Kidney capillary endothelial cell (primary cell): ENCODE results near the gene ZBTB42.
A peak's percentile ranks its signal among the peaks of the same experiment; 100 is the strongest.

ENCODE experiments used
- DNase-seq: peaks from one replicate; pipeline ENCODE4 v3.0.0-alpha.2; 2018; ENCODE audit warnings: low spot score

Gene ZBTB42

DNA sequence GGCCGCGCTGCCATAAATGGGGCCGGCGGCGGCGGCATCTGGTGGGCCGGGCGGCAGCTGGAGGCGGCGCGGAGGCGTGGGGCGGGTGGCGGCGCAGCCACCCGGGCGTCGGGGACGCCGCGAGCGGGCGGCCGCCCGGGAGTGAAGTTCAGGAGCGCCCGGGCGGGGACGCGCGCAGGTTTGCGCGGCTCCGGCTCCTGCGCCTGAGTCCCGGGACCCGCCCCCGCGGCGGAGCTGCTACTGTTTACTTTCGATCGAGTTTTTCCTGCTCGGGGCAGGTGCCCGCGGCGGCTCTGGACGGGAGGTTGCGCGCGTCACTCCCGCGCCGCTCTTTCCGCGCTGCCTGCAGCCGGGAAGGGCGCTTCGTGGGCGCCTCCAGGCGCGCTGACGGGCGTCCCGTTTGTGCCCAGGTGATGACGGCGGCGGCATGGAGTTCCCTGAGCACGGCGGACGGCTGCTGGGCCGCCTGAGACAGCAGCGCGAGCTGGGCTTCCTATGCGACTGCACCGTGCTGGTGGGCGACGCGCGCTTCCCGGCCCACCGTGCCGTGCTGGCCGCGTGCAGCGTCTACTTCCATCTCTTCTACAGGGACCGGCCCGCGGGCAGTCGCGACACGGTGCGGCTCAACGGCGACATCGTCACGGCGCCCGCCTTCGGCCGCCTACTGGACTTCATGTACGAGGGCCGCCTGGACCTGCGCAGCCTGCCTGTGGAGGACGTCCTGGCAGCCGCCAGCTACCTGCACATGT is at the start of gene ZBTB42:
TSS of gene ZBTB42 (plus strand) at position 331 of the 749 bp plus-strand sequence. CDS start at position 428, 97 bp downstream.
- no peak for DNase-seq

DNA sequence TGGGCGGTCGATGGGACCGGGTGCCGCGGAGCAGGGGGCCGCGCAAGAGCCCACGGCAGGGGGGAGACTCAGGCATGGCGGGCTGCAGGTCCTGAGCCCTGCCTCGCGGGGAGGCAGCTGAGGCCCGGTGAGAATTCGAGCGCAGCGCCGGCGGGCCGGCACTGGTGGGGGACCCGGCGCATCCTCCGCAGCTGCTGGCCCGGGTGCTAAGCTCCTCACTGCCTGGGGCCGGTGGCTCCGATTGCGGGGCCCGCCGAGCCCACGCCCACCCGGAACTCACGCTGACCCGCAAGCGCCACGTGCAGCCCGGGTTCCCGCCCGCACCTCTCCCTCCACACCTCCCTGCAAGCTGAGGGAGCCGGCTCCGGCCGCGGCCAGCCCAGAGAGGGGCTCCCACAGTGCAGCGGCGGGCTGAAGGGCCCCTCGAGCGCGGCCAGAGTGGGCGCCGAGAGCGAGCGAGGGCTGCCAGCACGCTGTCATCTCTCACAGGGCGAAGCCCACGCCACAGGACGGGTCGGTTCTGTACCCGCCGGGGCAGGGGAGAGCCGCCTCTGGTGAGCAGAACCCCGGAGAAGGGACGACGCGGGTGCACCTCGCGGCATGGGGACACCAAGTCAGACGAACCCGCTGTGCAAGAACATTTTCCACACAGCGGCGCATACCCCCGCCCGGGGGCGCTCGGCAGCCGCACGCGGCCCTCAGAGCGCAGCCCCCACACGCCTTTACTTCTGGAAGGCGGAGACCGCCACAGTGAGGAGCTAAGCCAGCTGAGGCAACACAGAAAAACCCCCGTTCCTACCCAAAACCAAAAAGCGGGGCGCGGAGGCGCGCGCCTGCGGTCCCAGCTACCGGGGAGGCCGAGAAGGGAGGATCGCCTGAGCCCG is 49.1 kb upstream of the ZBTB42 start:
- no peak for DNase-seq

DNA sequence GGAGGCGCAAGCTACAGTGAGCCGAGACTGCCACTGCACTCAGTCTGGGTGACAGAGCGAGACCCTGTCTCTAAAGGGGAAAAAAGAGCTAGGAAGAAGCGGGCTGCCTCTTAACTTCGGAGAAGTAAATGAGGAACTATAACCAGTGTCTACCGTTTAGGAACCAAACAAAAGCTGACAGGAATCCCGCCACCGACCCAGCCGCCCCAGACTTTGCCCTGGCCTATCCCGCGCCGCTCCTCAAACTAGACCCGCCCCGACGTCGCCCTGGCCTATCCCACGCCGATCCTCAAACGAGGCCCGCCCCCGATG is 48.5 kb upstream of the ZBTB42 start:
- no peak for DNase-seq

DNA sequence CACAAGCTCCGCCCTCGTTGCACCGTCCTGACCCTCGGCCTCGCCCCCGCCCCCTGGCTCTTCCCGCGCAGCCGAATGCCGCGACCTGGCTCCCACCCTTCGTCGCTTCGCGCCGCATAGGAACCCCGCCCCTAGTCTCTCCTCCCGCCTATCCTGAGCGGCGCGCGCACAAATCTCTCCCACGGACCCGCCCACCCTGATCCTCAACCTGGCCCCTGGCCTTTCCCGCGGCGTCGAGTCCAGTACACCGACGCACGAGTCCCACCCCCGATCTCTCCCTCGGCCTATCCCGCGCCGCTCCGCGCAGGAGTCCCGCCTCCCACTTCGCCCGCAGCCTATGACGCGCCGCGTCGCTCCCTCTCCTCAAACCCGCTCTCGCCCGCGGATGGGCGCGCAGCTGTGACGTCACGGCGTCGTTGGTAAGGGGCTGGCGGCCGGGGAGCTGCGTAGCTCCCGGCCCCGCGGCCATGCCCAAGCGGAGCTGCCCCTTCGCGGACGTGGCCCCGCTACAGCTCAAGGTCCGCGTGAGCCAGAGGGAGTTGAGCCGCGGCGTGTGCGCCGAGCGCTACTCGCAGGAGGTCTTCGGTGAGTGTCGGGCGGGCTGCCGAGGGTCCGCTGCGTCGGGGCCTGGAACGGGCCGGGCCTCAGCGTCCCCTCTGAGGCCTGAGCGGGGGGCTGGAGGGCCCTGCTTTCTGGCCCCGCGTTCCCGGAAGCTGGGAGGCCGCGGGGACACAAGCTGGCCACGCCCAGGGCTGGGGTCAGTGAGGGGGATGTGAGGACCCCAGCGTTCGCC is 48.0 kb upstream of the ZBTB42 start, which contains the start of gene SIVA1:
TSS of gene SIVA1 (plus strand) at position 413 of the 793 bp plus-strand sequence. CDS start at position 468, 55 bp downstream.
- DNase-seq = peak; percentile 97

DNA sequence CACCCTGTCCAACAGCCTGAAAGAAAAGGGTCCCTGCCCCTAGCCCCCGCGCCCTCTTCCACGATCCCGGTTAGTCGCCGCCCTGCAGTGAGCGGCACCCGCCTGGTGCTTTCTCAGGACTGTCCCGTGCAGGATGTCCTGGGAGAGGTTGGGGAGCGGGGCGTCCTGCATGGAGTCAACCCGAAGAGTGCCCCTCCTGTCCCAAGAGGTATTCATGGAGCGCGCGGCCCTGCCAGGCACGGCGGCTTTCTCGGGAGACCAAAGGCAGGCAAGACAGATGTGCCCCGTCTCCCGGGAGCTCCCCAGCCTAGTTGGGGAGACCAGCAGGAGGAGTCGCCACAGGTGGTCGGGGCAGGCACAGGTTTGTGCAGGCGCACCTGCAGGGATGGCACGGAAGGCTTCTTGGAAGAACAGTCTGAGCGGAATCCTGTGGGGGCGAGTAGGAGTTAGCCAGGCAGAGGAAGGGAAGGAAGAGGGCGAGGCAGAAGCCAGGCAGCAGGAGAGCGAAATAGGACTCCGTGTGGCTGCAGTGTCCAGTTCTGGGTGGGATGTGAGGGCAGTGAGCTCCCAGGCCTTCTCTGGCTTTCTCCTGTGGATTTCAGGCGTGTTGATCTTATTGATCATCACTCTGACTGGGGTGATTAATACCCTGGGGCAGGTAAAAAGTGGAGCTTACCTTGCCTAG is 47.2 kb upstream of the ZBTB42 start:
- no peak for DNase-seq

DNA sequence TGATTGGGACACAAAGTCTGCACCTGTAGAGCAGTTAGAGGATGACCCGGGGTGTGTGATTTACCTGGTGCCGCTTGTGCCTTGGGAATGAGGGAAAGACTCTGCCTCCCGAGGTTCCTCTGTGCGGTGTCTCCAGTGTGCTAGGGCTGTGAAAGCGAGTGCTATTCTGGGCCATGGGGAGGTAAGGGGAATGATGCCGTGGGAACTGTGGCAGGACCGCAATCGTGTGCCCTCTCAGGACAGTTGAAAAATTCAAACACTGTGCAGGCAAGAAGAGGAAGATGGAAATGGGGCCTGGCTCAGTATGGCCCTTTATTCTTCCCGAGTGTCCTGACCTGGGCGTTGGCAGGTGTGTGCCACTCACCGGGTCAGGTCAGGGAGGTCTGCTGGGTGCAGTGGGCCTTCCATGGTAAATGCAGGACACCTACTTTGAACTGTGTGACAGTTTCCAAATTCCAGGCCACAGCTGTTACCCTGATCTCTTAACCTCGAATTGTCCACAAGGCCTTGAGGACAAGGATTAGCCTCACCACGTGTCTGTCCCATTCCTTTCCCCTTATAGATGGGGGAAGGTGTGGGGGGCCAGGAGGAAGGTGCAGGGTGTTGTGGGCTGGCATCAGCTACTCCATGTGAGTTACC is 46.6 kb upstream of the ZBTB42 start:
- DNase-seq = no peak

DNA sequence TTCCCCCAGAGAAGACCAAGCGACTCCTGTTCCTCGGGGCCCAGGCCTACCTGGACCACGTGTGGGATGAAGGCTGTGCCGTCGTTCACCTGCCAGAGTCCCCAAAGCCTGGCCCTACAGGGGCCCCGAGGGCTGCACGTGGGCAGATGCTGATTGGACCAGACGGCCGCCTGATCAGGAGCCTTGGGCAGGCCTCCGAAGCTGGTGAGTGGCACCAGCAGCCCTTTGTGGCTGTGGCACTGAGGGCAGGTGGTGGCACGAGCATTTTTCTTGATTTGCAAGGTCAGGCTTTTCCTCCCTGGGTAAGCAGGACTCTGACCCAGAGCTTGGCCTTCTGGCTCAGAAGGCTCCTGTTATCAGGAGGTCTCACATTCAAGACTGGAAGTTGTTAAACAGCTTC is 45.3 kb upstream of the ZBTB42 start:
- no peak for DNase-seq

DNA sequence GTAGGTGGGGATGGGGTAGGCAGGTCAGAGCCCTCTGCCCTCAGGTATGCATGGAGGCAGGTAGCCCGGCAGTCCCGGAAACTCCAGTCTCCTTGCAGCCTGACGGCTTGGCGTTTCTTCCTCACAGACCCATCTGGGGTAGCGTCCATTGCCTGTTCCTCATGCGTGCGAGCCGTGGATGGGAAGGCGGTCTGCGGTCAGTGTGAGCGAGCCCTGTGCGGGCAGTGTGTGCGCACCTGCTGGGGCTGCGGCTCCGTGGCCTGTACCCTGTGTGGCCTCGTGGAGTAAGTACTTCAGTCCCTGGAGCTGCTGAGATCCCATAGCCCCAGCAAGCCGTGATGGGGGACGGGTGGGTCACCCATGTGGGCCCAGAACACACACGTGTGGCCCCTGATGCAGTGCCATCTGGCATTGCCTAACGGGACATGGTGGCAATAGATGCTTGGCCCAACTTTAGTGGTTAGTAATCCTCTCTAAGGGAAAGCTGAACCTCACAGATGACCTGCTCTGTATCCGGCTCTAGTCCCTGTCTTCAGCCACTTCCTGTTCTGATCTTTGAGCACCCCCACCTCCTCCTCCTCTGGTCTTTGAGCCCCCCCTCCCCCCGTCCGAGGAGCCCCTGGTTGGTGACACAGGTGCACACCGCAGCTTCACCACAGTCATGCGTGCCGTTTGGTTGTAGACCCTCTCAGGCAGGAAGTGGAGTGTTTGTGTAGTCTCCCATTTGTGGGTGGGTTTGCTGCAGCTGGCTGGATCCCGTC is 44.2 kb upstream of the ZBTB42 start:
- no peak for DNase-seq

DNA sequence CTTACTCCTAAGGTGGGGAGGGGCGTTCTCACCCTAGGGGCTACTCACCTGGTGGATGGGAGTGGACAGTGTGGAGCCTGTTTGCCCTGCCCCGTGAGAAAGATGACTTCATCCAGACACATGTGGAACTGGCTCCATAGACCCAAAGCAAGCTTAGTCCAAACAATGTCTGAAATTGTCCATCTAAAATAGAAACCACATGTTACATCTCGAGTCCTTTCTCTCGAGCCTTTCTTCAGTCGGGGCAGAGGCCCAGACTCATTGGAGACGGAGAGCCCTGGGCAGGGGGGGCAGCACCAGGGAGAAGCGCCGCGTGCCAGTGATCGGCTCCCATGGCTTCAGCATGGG is 43.7 kb upstream of the ZBTB42 start:
- DNase-seq = no peak

DNA sequence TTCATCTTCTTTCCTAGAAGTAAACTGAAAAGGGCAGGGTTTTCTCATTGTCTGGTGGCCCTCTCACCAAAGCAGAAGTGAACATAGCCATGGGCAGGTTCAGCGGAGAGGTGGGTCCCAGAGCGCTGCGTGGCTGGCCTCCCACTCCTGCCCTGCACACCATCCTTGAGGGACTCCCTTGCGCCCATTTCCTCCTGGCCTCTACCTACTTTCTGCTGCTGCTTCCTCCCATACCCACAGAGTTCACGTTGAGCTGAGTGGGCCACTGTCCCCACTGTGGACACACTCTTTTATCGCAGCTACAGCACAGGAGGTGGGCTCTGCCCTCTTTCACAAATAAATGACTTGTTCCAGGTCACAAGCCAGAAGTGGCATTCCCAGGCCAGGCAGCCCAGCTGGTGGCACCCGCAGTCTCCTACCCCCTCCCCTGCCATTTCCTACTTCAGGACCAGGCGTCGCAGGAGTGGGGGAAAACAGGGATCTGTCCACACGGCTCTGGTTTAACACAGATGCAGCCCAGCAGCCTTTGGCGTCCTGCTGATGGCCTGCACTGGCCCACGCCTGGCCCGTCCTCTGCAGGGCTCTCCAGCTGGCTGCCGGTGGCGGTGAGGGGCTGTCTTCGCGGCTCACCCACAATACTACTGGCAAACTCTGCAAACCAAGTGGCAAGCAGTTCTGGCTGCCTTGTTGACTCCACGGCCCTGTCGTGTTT is 43.1 kb upstream of the ZBTB42 start:
- no peak for DNase-seq

DNA sequence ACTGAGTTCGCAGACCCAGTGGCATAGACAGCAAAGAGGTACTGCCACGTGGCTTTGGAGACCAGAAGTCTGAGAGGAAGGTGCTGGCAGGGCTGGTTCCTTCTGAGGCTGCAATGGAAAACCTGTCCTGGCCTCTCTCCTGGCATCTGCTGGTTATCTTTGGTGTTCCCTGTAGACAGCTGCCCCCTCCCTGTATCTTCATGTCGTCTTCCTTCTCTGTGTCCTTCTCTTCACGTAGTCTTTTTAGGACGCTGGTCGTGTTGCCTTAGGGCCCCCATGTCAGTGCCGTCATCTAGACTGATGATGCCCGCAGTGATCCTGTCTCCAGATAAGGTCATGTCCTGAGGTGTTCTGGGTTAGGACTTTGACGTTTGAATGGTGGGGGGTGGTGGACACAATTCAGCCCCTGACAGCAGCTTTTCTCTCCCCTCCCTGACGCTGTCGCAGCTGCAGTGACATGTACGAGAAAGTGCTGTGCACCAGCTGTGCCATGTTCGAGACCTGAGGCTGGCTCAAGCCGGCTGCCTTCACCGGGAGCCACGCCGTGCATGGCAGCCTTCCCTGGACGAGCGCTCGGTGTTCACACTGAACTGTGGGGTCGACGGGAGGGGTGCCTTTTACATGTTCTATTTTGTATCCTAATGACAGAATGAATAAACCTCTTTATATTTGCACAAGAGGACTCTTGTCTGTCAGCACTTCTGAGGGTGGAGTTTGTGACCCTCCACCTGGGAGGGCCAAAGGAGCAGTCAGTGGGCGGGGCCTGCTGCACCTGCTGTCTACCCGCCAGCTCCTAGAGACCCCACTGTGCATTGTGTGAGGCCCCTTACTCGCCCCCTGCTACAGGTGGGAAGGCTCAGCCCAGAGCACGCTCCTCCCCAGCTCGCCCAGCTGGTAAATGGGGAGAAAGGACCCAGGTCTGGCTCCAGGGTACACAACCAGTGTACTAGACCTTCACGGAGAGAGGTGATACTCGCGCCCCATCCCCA is 41.6 kb upstream of the ZBTB42 start:
- no peak for DNase-seq

DNA sequence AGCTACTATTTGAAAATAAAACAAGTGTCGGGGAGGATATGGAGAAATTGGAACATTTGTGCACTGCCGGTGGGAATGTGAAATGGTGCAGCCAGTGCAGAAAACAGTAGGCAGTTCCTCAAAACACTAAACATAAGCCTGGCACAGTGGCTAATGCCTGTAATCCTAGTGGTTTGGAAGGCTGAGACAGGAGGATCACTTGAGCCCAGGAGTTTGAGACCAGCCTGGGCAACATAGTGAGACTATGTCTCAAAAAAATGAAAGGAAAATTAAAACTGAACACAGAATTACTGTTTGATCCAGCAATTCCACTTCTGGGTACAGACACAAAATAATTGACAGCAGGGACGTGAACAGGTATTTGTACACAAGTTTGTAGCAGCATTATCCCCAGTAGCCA is 35.4 kb upstream of the ZBTB42 start:
- no peak for DNase-seq

DNA sequence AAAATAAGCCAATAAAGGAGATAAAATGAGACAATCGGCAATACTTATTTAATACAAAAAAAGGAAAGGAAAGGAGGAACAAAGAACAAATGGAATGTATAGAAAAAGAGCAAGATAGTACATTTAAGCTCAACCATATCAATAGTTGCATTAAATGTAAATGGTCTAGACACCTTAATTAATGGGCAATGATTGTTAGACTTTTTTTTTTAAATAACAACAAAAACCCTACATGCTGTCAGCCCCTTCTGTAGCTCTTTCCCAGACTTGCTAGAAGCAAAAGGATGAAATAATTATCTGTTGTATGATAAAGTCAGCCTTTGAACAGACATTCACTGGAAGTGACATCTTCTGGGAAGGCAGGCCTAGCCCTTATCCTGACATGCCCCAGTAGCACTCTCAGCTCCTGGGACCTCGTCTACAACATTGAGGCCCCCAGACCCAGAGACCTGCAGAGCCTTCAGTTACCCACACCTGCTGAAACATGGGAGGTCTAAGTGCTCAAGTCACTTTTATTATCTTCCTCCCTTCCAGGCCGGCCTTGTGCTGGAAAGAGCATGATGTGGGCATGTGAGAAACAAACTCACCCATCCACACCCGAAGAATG is 34.5 kb upstream of the ZBTB42 start:
- DNase-seq = no peak

DNA sequence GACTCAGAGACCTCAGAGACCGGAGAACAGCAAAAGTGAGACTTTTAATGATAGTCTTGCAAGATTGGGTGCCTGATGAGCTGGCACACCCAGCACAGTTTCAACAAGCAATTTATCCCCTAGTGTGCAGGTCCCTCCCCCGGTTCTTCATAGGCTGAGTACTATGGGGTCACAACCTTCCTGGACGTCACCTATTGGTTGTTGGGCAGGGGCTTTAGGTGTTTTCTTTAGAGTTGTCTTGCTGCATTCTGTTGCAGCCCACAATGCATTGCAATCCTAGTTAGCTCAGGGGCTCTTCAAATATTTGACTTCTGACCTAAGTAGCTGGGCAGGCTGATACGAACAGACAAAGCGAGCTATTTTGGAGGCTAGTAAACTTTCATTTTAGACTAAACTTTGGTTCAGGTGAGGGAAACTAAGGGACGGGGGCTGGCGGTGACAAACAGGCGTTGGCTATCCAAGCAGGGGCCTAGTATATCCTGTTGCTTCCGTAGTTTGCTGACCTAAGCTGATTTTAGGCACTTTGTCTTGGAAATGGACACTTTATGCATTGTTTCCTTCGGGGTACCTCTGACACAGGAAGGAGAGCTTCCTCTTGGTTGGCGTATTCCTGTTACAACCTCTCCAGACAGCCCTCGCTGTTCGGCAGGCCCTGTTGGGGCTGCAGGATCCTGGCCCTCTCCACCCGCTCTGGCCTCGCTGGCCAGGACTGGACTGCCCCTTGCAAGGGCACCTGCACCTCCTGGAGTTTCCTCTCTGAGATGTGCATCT is 33.9 kb upstream of the ZBTB42 start:
- DNase-seq = no peak

DNA sequence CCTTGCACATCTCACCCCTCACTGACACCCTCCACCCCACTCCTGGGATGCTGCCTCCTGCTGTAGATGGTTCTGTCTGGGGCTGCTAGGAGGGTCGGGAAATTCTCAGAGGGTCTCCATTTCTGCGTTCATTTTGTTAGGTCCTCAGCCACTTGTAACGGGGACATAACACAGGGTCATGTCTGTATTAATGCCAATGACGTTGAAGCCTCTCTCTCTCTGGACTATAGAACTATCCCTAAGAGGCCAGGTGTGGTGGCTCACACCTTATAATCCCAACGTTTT is 33.3 kb upstream of the ZBTB42 start:
- no peak for DNase-seq

DNA sequence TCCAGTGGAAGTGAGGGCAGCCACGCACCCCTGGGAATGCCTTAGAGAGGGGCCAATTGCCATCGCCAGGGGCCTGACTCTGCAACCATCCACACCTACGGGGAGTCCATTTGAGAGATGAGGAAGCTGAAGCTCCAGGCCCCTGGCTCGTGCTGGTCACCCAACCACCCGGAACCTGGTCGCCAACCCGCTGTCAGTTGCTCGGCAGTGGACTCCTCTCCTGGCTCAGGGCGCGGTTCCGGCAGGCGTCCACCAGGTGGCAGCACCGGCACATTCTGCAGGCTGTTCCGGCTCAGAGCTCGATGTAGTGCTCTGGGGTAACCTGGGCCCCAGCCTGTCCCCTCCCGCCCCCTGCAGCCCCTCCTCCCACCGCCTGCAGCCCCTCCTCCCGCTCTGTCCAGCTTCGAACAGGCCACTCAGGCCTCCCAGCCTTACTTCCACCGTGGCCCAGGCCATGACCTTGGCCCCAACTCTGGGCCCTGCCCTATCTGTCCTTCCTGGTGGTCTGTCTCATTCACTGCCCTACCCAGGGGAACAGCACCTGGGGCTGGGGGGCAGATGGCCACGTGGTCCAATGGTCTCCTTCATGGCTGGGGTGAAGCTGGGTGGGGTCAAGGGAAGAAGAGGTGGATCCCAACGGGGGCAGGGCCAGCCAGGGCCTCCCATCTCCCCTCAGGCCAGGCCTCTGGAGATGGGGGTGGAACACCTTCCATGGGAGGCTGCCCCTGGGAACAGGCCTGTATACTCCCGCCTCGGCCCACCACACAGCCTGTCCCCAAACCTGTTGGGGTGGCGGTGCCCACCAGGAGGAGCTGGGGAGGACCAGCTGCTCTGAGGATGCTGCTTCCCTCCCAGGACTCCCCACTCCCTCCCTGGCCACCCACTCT is 32.2 kb upstream of the ZBTB42 start:
- DNase-seq = peak; percentile 76
